ENCODE data around the gene TLCD2.
A peak's percentile ranks its signal among the peaks of the same experiment; 100 is the strongest.

TLCD2 gene

GRCh38 chr17:1715803-1716075 is 5.6 kb upstream of the TLCD2 start:
- H3K4me3 ChIP-seq (ENCODE audit: low read depth, low read length): peak overlapping the region; percentile 79
- no peak for DNase-seq (ENCODE audit: low read depth)
- TF ChIP-seq CTCF (IDR thresholded peaks at IDR 0.05; ENCODE audit: control insufficient read depth, extremely low read depth, insufficient read depth): no peak

DNA sequence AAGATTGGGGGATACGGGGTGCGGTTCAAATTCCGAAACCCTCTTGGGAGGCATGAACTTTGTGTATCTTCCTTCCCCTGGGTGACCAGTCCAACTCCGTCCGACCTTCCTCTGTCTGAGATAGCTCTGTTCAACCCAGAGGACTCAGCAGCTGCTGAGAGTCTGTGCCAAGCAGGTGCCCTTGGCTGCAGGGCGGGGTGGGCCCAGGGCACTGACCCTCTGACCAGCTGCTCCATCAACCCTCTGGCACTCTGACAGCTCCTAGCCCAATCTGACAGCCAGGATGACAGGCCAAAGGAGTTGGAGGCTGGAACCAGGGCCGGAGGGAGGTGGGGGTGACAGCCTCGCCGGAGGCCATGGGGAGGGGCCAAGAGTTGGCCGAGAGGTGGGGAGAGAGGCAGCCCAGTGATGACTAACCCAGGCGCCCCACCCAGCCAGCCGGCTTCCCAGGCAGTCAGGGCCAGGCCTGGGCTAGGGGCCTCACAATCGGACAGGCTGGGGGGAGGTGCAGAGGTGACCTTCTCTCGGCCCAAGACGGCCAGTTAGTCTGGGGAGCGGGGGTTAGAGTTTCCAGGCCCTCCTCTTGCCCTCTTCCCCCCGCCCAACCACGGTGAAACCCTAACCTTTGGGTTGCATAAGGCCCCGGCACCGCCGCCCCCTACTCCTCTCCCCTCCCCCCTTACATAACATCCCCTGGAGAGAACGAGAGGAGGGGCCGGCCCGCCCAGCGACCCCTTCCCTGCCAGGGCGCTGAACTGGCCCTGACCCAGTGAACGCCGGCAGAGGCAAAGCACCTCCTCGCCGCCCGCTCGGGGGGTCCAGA is 5.0 kb upstream of the TLCD2 start:
- H3K4me3 ChIP-seq (ENCODE audit: low read depth, low read length): peak overlapping the region; percentile 79
- no peak for DNase-seq (ENCODE audit: low read depth)
- TF ChIP-seq CTCF (IDR thresholded peaks at IDR 0.05; ENCODE audit: control insufficient read depth, extremely low read depth, insufficient read depth): no peak

DNA sequence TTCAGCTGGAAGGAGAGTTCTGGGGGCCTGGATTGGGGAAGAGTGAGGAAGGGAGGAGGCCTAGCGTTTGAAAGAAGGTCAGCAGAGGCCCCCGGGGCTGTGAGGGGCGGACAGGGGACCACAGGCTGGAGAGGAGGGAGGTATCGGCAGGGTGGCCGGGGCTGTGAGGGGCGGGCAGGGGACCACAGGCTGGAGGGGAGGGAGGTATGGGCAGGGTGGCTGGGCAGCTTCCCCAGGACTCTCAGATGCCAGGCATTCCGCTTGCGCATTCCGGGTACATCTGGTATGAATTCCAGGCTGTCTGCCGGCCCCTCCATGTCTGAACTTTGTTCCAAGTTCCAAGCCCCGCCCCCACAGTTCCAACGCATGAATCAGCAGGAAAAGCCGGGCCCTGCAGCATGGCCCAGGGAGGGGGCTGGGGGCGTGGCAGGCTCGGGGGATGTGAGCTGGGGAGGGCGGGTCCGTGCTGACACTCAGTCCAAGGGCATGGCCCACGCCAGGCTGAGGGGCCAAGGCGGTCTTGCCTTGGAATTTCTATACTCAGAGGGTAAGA is 4.3 kb upstream of the TLCD2 start:
- peak overlapping the region; percentile 79 for H3K4me3 ChIP-seq (ENCODE audit: low read depth, low read length)
- TF ChIP-seq CTCF (IDR thresholded peaks at IDR 0.05; ENCODE audit: control insufficient read depth, extremely low read depth, insufficient read depth): no peak
- DNase-seq (ENCODE audit: low read depth): peak; percentile 35

DNA sequence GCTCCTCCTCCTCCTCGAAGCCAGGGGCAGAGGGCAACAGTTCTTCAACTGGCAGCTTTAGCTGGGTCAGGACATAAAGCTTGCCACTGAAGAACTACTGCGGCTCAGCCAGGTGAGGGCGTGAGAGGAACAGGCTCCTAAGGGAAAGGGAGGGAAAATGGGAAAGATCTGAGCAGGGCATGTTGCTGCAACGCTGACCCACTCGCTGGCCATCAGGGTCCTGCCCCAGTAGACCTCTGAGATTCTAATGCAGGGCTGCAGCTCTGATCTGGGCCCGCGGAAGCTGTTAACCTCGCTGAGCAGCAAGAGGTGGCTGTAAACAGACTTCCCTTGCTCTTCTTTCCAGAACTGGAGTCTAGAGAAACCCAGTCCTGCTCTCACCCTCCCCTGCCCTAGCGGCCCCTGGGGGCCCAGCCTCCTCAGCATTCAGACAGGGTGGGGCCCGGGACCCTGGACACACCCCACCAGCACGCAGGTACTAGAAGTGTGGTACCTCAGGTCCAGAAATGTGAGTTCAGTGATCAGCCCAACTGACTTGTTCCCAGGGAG is 3.8 kb upstream of the TLCD2 start:
- peak overlapping the region; percentile 79 for H3K4me3 ChIP-seq (ENCODE audit: low read depth, low read length)
- peak; percentile 43 for DNase-seq (ENCODE audit: low read depth)
- TF ChIP-seq CTCF (IDR thresholded peaks at IDR 0.05; ENCODE audit: control insufficient read depth, extremely low read depth, insufficient read depth): peak; percentile 91

DNA sequence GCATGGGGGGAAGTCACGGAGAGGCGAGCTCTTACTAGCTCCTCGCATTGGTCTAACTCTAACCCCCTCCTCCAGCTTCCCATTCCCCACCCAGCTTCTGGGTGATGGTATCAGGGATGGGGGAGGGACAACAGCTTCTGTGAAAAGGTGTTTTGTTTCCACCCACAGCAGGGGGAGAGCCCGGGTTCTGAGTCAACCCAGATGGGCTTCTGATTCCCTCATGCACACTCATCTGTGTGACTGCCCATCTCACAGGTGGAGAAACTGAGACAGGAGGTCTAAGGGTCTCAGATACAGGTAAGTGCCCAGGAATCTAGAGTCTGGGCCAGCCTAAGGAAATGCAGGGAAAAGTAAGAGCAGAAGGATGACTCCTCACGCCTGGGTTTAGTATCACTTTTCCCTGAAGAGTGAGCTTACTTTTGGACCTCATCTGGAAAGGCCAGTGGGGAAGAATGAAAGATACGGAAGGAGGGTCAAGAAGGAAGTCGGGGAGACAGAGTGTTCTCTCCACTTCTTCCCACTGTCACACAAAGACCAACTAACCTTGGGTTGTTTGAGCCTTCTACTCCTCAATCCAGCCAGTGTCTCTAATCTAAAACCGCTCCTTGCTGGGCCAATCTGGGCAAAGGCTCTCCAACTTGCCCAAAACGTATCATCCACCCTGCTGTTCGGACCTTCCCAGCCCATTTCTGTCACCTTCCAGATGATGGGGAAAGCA is 3.1 kb upstream of the TLCD2 start:
- no peak for DNase-seq (ENCODE audit: low read depth)
- H3K4me3 ChIP-seq (ENCODE audit: low read depth, low read length): no peak overlapping the region
- TF ChIP-seq CTCF (IDR thresholded peaks at IDR 0.05; ENCODE audit: control insufficient read depth, extremely low read depth, insufficient read depth): no peak

DNA sequence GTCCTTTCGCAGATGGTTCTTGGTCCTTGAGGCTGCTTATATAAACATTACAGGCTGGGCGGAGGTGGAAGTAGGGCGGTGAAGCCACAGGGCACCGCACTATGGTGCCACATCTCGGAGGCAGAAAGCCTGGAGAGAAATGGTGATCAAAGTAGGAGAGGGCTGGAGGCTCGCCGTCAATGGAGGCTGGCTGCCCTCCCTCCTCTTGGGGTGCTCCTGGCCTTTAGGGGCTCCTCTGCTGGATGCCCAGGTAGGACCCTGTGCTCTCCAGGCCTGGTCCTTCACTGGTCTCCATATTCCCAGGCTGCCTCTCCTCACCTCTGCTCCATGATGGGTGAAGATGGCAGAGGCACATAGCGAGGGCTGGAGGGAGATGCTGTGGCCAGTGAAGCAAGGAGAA is 2.1 kb upstream of the TLCD2 start:
- H3K4me3 ChIP-seq (ENCODE audit: low read depth, low read length): no peak overlapping the region
- DNase-seq (ENCODE audit: low read depth): no peak
- TF ChIP-seq CTCF (IDR thresholded peaks at IDR 0.05; ENCODE audit: control insufficient read depth, extremely low read depth, insufficient read depth): no peak

Measured in LNCaP clone FGC (cell line).